NCI-H345 treated with DMSO at 0.1 percent for 48 hours (cell line): ENCODE measurements around the gene JKAMP.
A peak's percentile ranks its signal among the peaks of the same experiment; 100 is the strongest.

Experiments used
- DNase-seq: peaks from one replicate; lab custom pipeline; 2025; ENCODE audit not compliant: unreplicated experiment; lab: John Stamatoyannopoulos, UW

Gene JKAMP

DNA sequence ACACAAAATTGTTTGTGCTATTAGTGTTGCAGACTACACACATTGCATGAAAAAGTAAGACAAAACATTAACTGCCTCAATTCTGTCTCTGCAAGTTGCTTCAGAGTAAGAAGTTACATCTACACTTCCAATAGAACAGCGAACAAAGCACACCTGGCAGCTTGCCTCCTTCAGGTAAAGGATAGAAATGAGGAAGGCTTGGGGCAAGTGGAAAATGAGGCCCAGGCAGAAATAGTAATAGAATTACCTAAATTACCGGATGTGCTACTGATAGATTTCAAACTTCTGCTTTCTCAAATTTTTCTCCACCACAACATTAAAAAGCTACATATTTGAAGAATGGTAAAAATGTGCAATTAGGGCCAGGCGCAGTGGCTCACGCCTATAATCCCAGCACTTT is 54.6 kb downstream of the JKAMP start:
- DNase-seq = no peak

DNA sequence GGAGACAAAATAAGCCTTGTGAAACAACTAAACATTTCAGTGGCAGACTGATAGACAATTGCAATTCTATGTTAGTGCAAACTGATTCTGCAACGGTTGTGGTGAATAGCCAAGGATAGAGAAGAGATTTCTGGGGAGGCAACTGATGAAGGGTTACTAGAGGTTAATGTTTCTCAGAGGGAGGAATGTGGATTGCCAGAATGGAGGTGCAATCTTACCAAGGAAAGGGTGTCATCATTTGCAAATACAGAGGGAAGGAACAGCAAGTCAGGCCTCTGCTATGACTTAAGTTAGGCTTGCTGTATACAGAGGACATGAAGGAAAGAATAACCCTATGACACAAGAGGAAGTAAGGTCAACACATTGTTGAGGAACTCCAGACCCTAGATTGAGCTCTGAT is 56.5 kb downstream of the JKAMP start:
- DNase-seq = no peak

DNA sequence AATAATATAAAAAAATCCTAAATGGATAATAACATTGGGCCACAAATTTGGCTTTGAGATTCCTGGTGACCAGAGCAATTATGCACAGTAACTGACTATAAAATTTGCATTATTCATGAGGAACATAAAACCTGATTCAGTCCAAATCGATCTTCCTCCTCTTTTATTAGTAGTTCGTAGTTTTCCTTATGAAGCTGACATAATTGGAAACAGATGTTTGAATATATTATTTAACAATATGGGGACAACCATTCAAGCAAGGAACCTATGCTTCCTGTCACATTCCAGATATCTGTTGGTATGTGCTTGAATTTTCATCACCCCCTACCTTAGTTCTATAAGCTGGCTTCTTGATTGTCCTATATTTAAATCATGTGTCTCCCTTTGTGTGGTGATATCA is 57.4 kb downstream of the JKAMP start:
- DNase-seq = no peak

DNA sequence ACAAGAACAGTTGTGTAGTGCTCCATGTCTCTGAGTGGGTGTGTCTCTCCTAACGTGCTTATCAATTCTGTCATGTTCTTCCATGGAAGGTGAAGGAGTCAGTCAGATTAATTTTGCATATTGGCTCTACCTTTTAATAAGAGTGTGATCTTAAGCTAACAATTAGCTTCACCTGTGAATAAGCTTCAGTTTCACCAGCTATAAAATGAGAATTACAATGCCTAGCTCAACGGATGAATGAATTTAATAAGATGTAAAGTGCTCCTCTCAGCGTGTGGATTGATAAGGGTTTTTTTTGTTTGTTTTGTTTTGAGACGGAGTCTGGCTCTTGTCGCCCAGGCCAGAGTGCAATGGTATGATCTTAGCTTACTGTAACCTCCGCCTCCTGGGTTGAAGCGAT is 59.6 kb downstream of the JKAMP start:
- peak; percentile 55 for DNase-seq

DNA sequence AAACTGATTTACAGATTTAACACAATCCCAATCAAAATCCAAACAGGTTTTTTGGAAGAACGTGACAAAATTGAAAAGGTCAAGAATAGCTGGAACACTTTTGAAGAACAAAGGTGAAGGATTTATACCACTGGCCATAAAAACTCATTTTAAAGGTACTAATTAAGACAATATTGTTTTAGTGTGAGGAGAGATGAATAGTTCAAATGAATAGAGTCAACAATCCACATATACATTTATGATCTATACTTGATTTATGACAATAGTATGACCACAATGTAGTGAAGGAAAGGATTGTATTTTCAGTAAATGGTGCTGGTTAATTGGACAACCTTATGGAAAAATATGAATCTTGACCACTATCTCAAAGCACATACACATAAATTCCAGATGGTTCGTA is 63.0 kb downstream of the JKAMP start:
- no peak for DNase-seq
